Measurements from ENCODE around the gene SYNDIG1. TPM values are rescaled to one million over a fixed set of nuclear protein-coding genes. Genes with fewer than 3 reads are reported as not detected.

SYNDIG1 gene
- total and polyA plus RNA-seq, 9 of the 15 experiments (the other 6 are each of a cell fraction or from before 2014, with no cell fraction given): not detected

GRCh38 chr20:24503352-24503931 lies 34.0 kb downstream of the SYNDIG1 start:
- BruUV-seq (replicated peaks): no TSS peak
- Histone ChIP-seq H3K4me2 (ENCODE audit: insufficient read depth, low read length) (no peak overlapping the region), H3K9ac (ENCODE audit: insufficient read depth in 1 of 2, low read depth in 2 of 2, low read length in 2 of 2) (no peak overlapping the region), H3K79me2 (ENCODE audit: control insufficient read depth, insufficient read depth, low read length) (no peaks in the 10 kb centered on the region), H2AFZ (ENCODE audit: low read depth, low read length) (no peak overlapping the region), H4K20me1 (replicated peaks; ENCODE audit: control insufficient read depth, insufficient read depth, low read length) (no peaks in the 10 kb centered on the region), H3K27ac (ENCODE audit: extremely low read depth, low read depth, low read length) (no peak overlapping the region), H3K36me3 (ENCODE audit: control insufficient read depth, insufficient read depth, low read length) (no peaks in the 10 kb centered on the region), H3K9me1 (ENCODE audit: control insufficient read depth, insufficient read depth, low read length) (no peaks in the 10 kb centered on the region), H3K27me3 (ENCODE audit: control insufficient read depth in 2 of 2, insufficient read depth in 2 of 2, low read length in 2 of 2) (no peaks in the 10 kb centered on the region; a peak in 1 of 5 replicates), H3K4me3 (no peak overlapping the region), H3K9me3 (replicated peaks; ENCODE audit: control insufficient read depth, insufficient read depth, low read depth, low read length) (no peaks in the 10 kb centered on the region), H3K4me1 (replicated peaks in 1 of 2; ENCODE audit: control insufficient read depth in 2 of 2, insufficient read depth in 2 of 2, low read length in 2 of 2) (no peaks in the 10 kb centered on the region)
- ChIA-PET CTCF (ENCODE audit: low intra/inter-chr PET ratio) (no interaction called here), POLR2A (no interaction called here)
- WGBS (ENCODE audit: insufficient coverage, low coverage, missing lambda C conversion rate): 2% methylated on average over 8 of the region's 9 CpGs
- intact Hi-C loops (cut with micrococcal nuclease) (no loop called here), in situ Hi-C loops (cut with MboI) (no loop called here)
- FAIRE-seq: no peak
- DNase-seq (ENCODE audit: extremely low read depth in 1 of 4, low spot score in 3 of 4): no peak
- ATAC-seq: no peak
- TF ChIP-seq ZBTB12 (CRISPR knock-in tag; IDR thresholded peaks at IDR 0.05) (no peak), CBX2 (IDR thresholded peaks at IDR 0.05; ENCODE audit: insufficient read depth, low read length, poor library complexity, severe bottlenecking) (no peak), TSHZ1 (CRISPR knock-in tag; IDR thresholded peaks at IDR 0.05) (no peak), ZNF583 (CRISPR knock-in tag; IDR thresholded peaks at IDR 0.05) (no peak), ZNF707 (CRISPR knock-in tag; conservative IDR thresholded peaks at IDR 0.05) (no peak), PBX2 (CRISPR knock-in tag; IDR thresholded peaks at IDR 0.05; ENCODE audit: low read depth) (no peak), PBX2 (tag; conservative IDR thresholded peaks at IDR 0.05; ENCODE audit: low read depth) (no peak), CXXC5 (CRISPR knock-in tag; IDR thresholded peaks at IDR 0.05) (no peak), HCFC1 (IDR thresholded peaks at IDR 0.05; ENCODE audit: low read depth, low read length) (no peak), CTCF (IDR thresholded peaks at IDR 0.05 in 2 of 3, conservative IDR thresholded peaks at IDR 0.05 in 1 of 3; ENCODE audit: insufficient read depth in 2 of 3, low read depth in 1 of 3, low read length in 3 of 3) (no peak), HNRNPLL (IDR thresholded peaks at IDR 0.05; ENCODE audit: low read depth, low read length, poor library complexity, severe bottlenecking) (no peak)
